ENCODE measurements around the gene CIZ1. TPM values are rescaled to one million over a fixed set of nuclear protein-coding genes. Genes with fewer than 3 reads are reported as not detected.

Gene CIZ1
- total RNA-seq, 1 experiment from 2014 or later, result 104 TPM

DNA sequence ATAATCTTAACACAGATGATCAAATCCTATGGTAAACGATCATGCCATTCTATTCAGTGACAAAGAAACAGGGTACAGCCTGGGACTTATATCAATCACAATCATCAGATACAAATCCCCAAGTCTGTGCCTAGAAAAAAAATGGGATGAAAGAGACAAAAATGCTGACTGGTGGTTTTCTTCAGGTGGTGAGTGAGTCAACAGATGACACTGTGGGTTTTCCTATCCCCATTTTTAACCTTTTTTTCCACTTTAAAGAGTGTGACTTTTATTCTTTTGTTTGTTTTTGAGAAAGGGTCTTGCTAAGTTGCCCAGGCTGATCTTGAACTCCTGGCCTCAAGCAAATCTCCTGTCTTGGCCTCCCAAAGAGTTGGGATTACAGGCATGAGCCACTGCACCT is 3.2 kb downstream of the CIZ1 start:
- Histone ChIP-seq H3K79me2 (ENCODE audit: insufficient read depth, low read length) (no peaks in the 10 kb centered on the region), H3K79me1 (ENCODE audit: insufficient read depth, low read depth, low read length, poor library complexity, severe bottlenecking) (no peaks in the 10 kb centered on the region), H3K56ac (ENCODE audit: insufficient read length, low read depth, low read length) (no peak overlapping the region), H2BK15ac (ENCODE audit: low read depth, low read length) (no peak overlapping the region), H2AK5ac (ENCODE audit: insufficient read length, low read length) (no peak overlapping the region), H3K4me1 (ENCODE audit: insufficient read depth, low read length) (no peaks in the 10 kb centered on the region), H3K18ac (ENCODE audit: insufficient read length, low read depth, low read length) (no peak overlapping the region), H3K27ac (ENCODE audit: insufficient read length, low read depth, low read length) (no peak overlapping the region), H3K9me3 (ENCODE audit: control insufficient read depth, low read depth, low read length) (no peaks in the 10 kb centered on the region), H4K8ac (replicated peaks; ENCODE audit: insufficient read length, low read depth, low read length) (no peak overlapping the region), H4K91ac (ENCODE audit: insufficient read length, low read depth, low read length) (no peak overlapping the region), H4K5ac (ENCODE audit: insufficient read length, low read depth, low read length) (no peak overlapping the region), H3K14ac (ENCODE audit: insufficient read depth, low read length) (no peak overlapping the region), H3K27me3 (ENCODE audit: insufficient read depth, low read length) (no peaks in the 10 kb centered on the region), H3K4me2 (ENCODE audit: insufficient read depth, insufficient read length, low read length) (no peak overlapping the region), H3K23me2 (ENCODE audit: insufficient read length, low read depth, low read length, poor library complexity, severe bottlenecking) (peaks cover 11% of the 10 kb centered on the region), H3K9ac (ENCODE audit: extremely low read depth, insufficient read length, low read length) (no peak overlapping the region), H2BK12ac (ENCODE audit: insufficient read length, low read depth, low read length) (no peak overlapping the region), H3K4ac (ENCODE audit: low read depth, low read length) (no peak overlapping the region), H2BK20ac (ENCODE audit: low read depth, low read length, poor library complexity, severe bottlenecking) (no peak overlapping the region), H3T11ph (ENCODE audit: low read length) (no peak overlapping the region), H4K20me1 (ENCODE audit: control insufficient read depth, insufficient read depth, insufficient read length) (no peaks in the 10 kb centered on the region), H2BK5ac (ENCODE audit: insufficient read length, low read length) (no peak overlapping the region), H2AFZ (ENCODE audit: low read length) (no peak overlapping the region), H2BK120ac (ENCODE audit: low read depth, low read length, poor library complexity, severe bottlenecking) (no peak overlapping the region), H3K23ac (ENCODE audit: insufficient read length, low read depth, low read length) (no peak overlapping the region)
- TF ChIP-seq, protein P1, sequence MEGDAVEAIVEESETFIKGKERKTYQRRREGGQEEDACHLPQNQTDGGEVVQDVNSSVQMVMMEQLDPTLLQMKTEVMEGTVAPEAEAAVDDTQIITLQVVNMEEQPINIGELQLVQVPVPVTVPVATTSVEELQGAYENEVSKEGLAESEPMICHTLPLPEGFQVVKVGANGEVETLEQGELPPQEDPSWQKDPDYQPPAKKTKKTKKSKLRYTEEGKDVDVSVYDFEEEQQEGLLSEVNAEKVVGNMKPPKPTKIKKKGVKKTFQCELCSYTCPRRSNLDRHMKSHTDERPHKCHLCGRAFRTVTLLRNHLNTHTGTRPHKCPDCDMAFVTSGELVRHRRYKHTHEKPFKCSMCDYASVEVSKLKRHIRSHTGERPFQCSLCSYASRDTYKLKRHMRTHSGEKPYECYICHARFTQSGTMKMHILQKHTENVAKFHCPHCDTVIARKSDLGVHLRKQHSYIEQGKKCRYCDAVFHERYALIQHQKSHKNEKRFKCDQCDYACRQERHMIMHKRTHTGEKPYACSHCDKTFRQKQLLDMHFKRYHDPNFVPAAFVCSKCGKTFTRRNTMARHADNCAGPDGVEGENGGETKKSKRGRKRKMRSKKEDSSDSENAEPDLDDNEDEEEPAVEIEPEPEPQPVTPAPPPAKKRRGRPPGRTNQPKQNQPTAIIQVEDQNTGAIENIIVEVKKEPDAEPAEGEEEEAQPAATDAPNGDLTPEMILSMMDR (conservative IDR thresholded peaks at IDR 0.05), result no peak
- Mint-ChIP-seq H3K4me3 (no peak overlapping the region), H3K27ac (no peak overlapping the region), H3K27me3 (ENCODE audit: low read depth) (no peaks in the 10 kb centered on the region), H3K9me3 (no peaks in the 10 kb centered on the region), H3K4me1 (peaks cover 9 to 14% of the 10 kb centered on the region in 2 experiments), H3K36me3 (ENCODE audit: insufficient read depth in 1 of 3, low read depth in 3 of 3) (peaks cover 20 to 49% (median 38%) of the 10 kb centered on the region in 3 experiments)
- DNase-seq, result no peak
- no CpG with 5 or more reads among the region's 1 CpG for whole genome bisulfite sequencing (ENCODE audit: extremely low coverage, insufficient read length, low lambda C conversion rate)

Data from H9 (cell line).